GM21825 (cell line): Measurements from ENCODE around the gene KLHL20.
A peak's percentile ranks its signal among the peaks of the same experiment; 100 is the strongest.
"Not testable (repeated sequence)": the region's sequence is repeated elsewhere in the genome, so short reads cannot be mapped to it uniquely, and the experiment has no call there.

Source experiments
- ATAC-seq: cut with Tn5 transposase; IDR thresholded peaks from one replicate; pipeline ENCODE4 v1.9.1; 2021; ENCODE audit warnings: mild to moderate bottlenecking, moderate library complexity; ENCODE audit not compliant: unreplicated experiment

Gene KLHL20, protein sequence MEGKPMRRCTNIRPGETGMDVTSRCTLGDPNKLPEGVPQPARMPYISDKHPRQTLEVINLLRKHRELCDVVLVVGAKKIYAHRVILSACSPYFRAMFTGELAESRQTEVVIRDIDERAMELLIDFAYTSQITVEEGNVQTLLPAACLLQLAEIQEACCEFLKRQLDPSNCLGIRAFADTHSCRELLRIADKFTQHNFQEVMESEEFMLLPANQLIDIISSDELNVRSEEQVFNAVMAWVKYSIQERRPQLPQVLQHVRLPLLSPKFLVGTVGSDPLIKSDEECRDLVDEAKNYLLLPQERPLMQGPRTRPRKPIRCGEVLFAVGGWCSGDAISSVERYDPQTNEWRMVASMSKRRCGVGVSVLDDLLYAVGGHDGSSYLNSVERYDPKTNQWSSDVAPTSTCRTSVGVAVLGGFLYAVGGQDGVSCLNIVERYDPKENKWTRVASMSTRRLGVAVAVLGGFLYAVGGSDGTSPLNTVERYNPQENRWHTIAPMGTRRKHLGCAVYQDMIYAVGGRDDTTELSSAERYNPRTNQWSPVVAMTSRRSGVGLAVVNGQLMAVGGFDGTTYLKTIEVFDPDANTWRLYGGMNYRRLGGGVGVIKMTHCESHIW

DNA sequence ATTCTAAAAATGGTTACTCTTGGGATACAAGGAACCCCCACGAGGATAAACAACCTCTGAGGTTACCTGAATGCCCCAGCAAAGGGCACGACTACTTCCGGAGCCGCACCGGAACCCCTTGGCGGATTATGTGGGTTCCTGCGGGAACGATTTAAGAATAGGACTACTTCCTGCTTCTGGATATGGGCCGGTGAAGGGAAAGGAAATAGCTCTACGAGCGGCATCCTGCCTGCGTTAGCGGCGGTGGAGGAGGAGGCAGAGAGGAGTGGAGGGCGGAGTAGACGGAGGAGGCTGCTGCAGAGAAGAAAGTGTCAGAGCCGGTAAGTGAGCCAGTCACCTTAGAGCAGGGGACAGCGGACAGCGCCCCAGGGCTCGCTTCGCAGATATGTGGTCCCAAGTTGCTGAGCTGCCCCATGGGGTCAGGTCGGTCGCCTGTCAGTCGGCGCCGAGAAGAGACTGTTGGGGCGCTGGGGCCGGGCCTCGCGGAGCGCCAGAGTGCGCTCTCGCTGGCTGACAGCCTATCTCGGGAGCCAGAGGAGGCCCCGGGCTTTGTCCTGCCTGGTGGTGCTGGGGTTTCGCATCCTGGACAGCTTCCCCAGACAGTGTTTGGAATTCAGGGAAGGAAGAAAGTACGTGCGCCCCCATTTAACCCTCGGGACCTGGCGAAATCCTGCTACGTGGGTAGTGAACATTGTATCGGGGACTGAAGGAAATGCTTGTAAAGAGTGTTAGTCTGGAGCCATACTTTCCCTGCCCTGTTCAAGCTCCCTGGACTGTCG lies at the start of gene KLHL20:
Gene KLHL20 (plus strand): TSS at position 223 of the 779 bp plus-strand sequence. CDS start 1,063 bp downstream, outside the sequence.
- ATAC-seq = peak; percentile 94

DNA sequence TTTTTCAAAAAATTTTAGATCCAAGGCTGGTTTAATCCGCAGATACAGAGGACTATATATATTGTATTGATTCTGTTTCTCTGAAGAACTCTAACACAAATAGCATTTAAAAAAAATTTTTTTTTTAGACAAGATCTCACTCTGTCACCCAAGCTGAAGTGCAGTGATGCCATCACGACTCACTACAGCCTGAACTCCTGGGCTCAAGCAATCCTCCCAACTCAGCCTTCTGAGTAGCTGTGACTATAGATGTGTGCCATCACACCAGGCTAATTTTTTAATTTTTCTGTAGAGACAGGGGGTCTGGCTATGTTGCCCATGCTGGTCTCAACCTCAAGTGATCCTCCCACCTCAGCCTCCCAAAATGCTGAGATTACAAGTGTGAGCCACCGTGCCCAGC lies 48.1 kb upstream of the KLHL20 start:
- ATAC-seq = no peak

DNA sequence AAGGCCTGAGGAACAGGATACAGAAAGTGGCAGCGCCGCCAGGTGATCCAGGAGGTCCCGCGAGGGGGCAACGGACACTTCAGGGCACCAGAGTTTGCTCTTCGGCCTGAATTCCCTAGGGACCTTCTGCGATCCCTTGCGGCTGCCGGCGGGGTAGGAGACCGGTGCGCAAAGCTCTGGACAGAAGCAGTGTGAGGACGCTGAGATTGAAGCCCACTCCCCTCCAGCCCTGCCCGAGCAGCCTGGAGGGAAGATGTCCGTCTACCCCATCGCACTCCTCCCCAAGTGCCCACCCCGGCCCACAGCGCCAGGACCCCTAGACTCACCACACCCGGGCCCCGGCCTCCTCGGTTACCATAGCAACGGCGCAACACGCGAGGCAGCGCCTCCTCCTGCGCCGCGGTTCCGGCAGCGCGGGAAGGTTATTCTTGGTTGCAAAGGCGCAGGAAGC lies 45.3 kb upstream of the KLHL20 start, which contains the start of gene ANKRD45:
Gene ANKRD45 (minus strand): TSS at position 361 of the 451 bp plus-strand sequence. CDS start 10,433 bp downstream, outside the sequence.
- no peak for ATAC-seq

DNA sequence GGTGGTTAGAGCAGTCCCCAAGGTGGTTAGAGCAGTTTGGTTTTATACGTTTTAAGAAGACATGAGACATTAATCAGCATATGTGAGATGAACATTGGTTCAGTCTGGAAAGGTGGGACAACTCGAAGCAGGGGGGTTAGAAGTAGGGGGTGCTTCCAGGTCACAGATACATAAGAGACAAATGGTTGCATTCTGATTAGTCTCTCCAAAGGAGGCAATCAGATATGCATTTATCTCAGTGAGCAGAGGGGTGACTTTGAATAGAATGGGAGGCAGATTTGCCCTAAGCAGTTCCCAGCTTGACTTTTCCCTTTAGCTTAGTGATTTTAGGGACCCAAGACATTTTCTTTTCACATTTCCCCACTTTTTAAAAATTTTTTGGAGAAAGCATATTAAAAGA lies 40.3 kb upstream of the KLHL20 start:
- not testable (repeated sequence) for ATAC-seq

DNA sequence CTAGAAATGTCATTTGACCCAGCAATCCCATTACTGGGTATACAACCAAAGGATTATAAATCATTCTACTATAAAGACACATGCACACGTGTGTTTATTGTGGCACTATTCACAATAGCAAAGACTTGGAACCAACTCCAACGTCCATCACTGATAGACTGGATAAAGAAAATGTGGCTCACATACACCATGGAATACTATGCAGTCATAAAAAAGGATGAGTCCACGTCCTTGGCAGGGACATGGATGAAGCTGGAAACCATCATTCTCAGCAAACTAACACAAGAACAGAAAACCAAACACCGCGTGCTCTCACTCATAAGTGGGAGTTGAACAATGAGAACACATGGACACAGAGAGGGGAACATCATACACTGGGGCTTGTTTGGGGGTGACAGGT lies 34.6 kb upstream of the KLHL20 start:
- not testable (repeated sequence) for ATAC-seq

DNA sequence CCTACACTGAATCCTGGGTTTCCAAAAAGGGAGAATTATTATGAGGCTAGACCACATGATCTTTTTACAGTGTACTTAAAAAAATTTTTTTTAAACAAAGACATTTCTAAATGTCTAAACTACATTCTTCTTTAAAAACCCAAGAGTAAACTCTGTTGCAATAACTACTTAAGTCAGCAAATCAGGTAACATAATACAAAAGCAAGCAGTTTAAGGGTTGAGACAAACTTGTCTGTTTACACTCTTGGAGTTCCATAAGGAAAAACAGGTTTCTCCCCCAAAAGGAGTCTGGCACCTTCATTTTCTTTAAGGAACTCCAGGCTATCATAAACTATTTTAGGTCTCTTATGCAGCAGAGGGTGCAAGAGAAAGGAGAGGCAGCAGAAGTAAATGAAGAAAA lies 32.6 kb upstream of the KLHL20 start:
- ATAC-seq = no peak

DNA sequence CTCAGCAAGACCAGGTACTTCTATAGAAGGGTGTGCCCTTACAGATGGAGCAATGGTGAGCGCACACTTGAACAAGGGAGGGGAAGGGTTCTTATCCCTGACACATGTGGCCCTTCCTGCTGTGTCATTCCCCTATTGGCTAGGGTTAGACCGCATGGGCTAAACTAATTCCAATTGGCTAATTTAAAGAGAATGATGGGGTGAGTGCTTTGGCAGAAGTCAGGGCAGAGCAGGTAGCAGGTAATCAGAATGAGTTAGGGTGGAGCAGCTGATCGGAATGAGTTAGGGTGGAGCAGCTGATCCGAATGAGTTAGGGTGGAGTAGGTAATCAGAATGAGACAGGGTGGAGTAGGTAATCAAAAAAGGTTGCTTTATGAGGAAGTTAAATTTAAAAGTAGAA lies 30.9 kb upstream of the KLHL20 start:
- ATAC-seq = not testable (repeated sequence)

DNA sequence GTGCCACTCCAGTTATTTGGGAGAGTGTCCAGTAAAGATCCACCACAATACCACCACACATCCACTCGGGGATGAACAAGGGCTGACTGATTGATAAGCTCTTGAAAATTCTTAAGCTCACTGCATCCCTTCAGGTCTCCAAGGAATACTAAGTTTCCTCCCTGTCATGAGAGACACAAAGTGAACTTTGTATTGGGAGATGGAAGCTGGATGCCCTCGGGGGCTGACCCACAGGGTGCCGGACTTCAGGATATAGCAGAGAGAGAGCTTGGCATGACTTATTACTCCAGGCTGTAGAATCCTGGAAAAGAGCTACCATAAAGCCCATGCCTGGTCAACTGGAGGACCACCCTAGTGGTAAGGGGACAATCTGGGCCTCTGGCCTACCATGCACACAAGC lies 29.7 kb upstream of the KLHL20 start:
- not testable (repeated sequence) for ATAC-seq

DNA sequence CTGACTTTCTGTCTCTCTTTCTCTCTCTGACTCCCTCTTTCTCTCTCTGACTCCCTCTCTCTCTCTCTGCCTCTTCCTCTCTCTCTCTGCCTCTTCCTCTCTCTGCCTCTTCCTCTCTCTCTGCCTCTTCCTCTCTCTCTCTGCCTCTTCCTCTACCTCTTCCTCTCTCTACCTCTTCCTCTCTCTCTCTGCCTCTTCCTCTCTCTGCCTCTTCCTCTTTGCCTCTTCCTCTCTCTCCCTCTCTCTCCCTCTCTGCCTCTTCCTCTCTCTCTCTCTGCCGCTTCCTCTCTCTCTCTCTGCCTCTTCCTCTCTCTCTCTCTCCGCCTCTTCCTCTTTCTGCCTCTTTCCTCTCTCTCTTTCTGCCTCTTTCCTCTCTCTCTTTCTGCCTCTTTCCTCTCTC lies 26.5 kb upstream of the KLHL20 start:
- no peak for ATAC-seq

DNA sequence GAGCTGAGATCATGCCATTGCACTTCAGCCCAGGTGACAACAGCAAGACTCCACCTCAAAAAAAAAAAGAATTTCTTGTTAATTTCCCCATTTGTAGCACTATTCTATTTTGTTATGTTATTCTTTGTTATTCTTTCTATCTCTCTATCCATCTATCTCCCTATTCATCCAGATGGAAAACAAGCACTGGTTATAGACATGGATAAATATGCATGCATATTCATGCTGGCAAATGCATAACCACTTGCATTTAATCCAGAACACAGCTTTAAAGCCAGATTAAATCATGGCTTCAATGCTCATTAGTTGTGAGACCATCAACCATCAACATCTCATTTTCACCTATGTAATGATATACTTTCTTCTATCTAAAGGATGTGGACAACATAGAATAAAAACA lies 21.5 kb upstream of the KLHL20 start:
- ATAC-seq = no peak

DNA sequence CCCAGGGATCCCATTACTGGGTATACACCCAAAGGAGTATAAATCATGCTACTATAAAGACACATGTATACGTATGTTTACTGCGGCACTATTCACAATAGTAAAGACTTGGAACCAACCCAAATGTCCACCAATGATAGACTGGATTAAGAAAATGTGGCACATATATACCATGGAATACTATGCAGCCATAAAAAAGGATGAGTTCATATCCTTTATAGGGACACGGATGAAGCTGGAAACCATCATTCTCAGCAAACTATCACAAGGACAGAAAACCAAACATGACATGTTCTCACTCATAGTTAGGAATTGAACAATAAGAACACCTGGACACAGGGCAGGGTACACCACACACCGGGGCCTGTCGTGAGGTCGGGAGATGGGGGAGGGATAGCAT lies 13.5 kb upstream of the KLHL20 start:
- not testable (repeated sequence) for ATAC-seq

DNA sequence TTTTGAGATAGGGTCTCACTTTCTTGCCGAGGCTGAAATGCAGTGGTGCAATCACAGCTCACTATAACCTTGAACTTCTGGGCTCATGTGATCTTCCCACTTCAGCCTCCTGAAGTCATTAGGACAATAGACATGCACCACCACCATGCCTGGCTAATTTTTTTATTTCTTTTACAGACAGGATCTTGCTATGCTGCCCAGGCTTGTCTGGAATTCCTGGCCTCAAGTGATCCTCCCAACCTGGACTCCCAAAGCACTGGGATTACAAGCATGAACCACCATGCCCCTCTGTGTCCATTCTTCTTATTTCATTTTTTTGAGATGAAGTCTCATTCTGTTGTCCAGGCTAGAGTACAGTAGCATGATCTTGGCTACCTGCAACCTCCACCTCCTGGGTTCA lies 12.0 kb upstream of the KLHL20 start:
- ATAC-seq = no peak

DNA sequence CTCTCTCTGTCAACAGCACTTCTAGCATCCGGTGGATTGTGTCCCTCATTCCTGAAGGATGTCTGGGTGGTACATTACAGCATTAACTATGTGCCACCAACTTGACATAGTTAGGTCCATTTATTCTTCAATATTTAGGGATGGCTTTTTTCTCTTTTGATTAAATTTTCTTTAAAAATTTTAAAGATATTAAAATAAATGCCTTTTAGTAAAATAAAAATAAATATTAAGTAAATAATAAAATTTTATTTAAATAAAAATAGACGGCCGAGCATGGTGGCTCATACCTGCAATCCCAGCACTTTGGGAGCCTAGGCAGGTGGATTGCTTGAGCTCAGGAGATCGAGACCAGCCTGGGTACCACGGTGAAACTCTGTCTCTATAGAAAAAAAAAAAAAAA lies 9.7 kb upstream of the KLHL20 start:
- no peak for ATAC-seq

DNA sequence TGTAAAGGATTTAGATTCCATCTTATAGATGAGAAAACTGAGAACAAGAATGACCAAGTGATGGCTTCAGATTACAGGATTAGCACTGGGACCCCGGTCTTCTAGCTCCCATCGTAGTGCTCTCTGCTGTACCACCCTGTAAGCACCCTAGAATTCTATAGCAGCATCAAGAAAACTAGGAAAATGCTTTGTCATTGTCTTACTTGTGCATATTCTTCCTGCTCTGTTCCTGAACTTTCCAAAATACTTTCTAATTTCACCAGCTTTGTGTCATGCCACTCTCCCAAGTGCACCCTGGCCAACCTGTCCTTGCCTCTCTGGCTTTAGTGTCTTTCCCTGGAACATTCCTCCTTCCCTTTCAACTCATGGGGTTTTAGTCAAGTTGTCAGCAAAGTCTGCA lies 6.0 kb upstream of the KLHL20 start:
- ATAC-seq = no peak

DNA sequence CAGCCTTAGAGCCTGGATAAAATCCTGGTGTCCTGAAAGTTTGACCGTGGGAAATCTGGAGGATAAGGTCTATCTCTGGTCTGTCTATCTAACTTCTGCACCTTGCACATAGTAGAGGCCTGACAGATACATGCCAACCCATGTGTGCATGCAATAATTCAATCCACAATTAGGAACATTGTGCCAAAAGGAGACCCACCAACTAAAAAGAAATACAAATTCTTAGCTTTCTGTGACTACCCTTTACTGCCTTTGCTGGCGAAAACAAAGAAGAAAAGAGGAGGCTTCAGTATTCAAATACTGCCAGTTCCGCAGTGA lies 381 bp upstream of the KLHL20 start:
- ATAC-seq = no peak

DNA sequence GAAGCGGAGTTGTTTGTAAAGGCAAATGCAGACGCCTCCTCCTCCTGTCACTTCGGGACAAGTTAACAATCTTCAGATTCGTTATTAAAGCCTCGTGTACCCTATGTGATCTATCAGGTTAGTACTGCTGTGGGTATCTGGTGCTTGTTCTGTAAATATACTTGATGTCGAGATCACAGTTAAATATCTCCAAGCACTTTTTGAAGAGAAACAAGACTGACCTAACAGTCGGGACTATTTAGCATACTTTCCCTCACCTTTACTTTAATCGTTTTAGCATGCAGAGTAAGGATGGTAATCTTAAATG lies 710 bp downstream of the KLHL20 start:
- no peak for ATAC-seq

DNA sequence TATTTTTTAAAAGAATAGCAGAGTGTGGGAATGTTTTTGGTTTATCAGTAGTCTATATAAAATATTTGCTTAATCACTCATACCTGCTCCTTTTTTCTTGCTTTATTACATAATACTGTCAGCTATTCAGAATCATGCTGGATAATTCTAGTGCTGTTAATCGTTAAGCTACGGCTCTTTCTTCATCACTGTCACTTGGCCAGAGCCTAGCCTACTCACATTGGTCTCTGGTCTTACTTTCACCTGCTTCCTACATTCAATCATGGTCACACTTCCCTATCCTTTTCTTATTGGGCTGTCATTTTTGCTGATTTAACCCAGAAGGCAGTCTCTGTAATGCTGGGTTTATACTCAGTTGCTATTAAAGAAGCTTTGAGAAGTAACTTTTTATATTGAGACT lies 2.5 kb downstream of the KLHL20 start:
- no peak for ATAC-seq

DNA sequence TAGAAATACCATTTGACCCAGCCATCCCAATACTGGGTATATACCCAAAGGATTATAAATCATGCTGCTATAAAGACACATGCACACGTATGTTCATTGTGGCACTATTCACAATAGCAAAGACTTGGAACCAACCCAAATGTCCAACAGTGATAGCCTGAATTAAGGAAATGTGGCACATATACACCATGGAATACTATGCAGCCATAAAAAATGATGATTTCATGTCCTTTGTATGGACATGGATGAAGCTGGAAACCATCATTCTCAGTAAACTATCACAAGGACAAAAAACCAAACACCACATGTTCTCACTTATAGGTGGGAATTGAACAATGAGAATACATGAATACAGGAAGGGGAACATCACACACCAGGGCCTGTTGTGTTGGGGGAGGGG lies 16.6 kb downstream of the KLHL20 start:
- ATAC-seq = not testable (repeated sequence)

DNA sequence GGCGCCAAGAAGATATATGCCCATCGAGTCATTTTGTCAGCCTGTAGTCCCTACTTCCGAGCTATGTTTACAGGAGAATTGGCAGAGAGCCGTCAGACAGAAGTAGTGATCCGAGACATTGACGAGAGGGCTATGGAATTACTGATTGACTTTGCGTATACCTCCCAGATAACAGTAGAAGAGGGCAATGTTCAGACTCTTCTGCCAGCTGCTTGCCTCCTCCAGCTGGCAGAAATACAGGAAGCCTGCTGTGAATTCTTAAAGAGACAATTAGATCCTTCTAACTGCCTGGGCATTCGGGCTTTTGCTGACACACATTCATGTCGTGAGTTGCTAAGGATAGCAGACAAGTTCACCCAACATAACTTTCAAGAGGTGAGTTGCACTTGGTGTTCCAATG lies 19.1 kb downstream of the KLHL20 start:
- no peak for ATAC-seq

DNA sequence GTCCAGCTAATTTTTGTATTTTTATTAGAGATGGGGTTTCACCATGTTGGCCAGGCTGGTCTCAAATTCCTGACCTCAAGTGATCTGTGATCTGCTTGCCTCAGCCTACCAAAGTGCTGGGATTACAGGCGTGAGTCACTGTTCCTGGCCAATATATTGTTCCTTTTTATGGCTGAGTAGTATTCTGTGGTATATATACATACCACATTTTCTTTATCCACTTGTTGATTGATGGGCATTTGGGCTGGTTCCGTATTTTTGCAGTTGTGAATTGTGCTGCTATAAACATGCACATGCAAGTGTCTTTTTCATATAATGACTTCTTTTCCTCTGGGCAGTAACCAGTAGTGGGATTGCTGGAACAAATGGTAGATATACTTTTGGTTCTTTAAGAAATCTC lies 21.3 kb downstream of the KLHL20 start:
- not testable (repeated sequence) for ATAC-seq

DNA sequence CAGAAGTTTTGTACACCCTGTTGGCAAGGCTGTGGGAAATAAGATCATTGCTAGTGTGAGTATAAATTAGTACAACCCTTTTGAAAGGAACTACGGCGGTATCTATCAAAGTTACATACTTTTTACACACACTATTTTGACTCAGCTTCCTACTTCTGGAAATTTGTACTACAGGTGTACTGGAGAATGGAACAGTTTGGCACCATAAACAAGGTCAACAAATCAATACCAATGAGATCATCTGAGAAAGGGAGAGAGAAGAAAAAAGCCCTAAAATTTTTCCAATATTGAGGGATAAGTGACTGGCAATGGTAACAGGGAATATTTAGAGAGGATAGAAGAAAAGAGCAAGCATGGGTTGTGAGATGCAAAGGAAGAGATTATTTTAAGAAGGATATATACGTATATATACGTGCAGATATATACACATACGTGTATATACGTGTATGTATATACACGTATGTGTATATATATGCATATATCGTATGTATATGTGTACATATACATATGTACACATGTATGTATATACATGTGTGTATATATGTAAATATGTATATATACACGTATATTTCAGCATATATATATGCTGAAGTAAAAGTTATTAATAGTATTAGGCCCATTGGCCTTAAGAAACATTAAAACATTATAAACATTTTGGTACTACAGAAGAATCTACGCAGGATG lies 27.6 kb downstream of the KLHL20 start:
- no peak for ATAC-seq
